Lung (tissue), 12 donors: ENCODE measurements around the gene RCBTB2. TPM values are rescaled to one million over a fixed set of nuclear protein-coding genes. Genes with fewer than 3 reads are reported as not detected.
A peak's percentile ranks its signal among the peaks of the same experiment; 100 is the strongest.
"Not testable (repeated sequence)": the region's sequence is repeated elsewhere in the genome, so short reads cannot be mapped to it uniquely, and the experiment has no call there.

ENCODE experiments used
- ATAC-seq: fragments of 200-7000 bp; cut with Tn5 transposase; one replicate; pipeline ENCODE4 v1.9.1; 2020; ENCODE audit warnings: moderate number of reproducible peaks; ENCODE audit not compliant: insufficient read depth, low FRiP score
- DNase-seq, 3 donors: peaks; one replicate each; pipeline ENCODE4 v3.0.0-alpha.2; 2013 to 2017
- H3K27ac ChIP-seq, 2 donors: one replicate each; pipeline ENCODE4 v1.5.1; 2013; ENCODE audit warnings: mild to moderate bottlenecking in 2 of 2, moderate library complexity in 2 of 2, control low read depth in 1 of 2, inconsistent platforms in 1 of 2, low read depth in 1 of 2, low read length in 1 of 2
- H3K27me3 ChIP-seq, 3 donors: one replicate each; pipeline ENCODE4 v1.5.1; 2013; ENCODE audit warnings: low read length in 2 of 3; ENCODE audit not compliant: control insufficient read depth in 3 of 3, insufficient read depth in 3 of 3
- H3K36me3 ChIP-seq, 4 donors: one replicate each; pipeline ENCODE4 v1.5.1; 2013; ENCODE audit warnings: low read length in 4 of 4, mild to moderate bottlenecking in 1 of 4, moderate library complexity in 1 of 4; ENCODE audit not compliant: control insufficient read depth in 4 of 4, insufficient read depth in 4 of 4
- H3K4me1 ChIP-seq, 5 donors: one replicate each; pipeline ENCODE4 v1.5.1; 2013; ENCODE audit warnings: low read length in 5 of 5, mild to moderate bottlenecking in 2 of 5, moderate library complexity in 1 of 5; ENCODE audit not compliant: control insufficient read depth in 5 of 5, insufficient read depth in 5 of 5
- H3K4me3 ChIP-seq: one replicate; pipeline ENCODE4 v1.5.1; 2013; ENCODE audit warnings: mild to moderate bottlenecking, control low read depth, moderate library complexity
- H3K9ac ChIP-seq, 2 donors: one replicate each; pipeline ENCODE4 v1.5.1; 2013; ENCODE audit warnings: low read length in 2 of 2, control low read depth in 1 of 2; ENCODE audit not compliant: insufficient read depth in 1 of 2
- H3K9me3 ChIP-seq, 4 donors: one replicate each; pipeline ENCODE4 v1.5.1; 2013; ENCODE audit warnings: low read length in 3 of 4, mild to moderate bottlenecking in 1 of 4, moderate library complexity in 1 of 4; ENCODE audit not compliant: control insufficient read depth in 4 of 4, insufficient read depth in 3 of 4
- CTCF ChIP-seq: IDR thresholded peaks from 2 replicates; pipeline ENCODE4 v1.5.1; 2012; ENCODE audit warnings: mild to moderate bottlenecking; ENCODE audit errors: control extremely low read depth, extremely low read depth
- WGBS, 2 donors: extraction: QIAGEN DNeasy Blood & Tissue Kit; methylation state at CpG; one replicate each; pipeline ENCODE4 v1.1.7; 2013; 5-methylcytosine and 5-hydroxymethylcytosine counted together
- polyA plus RNA-seq, 2 donors: library from polyadenylated mRNA; stranded (reverse); fragments of 200-250 nt; gene quantifications; one replicate each; pipeline ENCODE4 v1.2.1, GENCODE V29; 2013
- total RNA-seq, 2 donors: library from RNA; depleted of rRNA in 1 of 2; stranded (reverse); fragments of >200 nt in 1 of 2; gene quantifications; one replicate each; pipeline ENCODE4 v1.2.1, GENCODE V29; 2014 to 2021
- donor health status: control.
- donor health status: control.
- donor health status: Bipolar disorder and iron deficiency.
- donor health status: healthy.
- donor health status: DM: yes; HTN: yes; CAD: no.

The RCBTB2 gene
- total and polyA plus RNA-seq, 4 donors: 8.5 to 18.4 (median 12.1) TPM

- WGBS, 2 donors: 46 to 49% methylated on average over 8 of the region's 8 CpGs
Observed at GRCh38 chr13:48580185-48580803, 47.4 kb upstream of the RCBTB2 start.

GRCh38 chr13:48579919-48580180, 47.0 kb upstream of the RCBTB2 start:
- not testable (repeated sequence) for H3K9ac ChIP-seq, H3K27me3 ChIP-seq, H3K4me1 ChIP-seq, ATAC-seq, DNase-seq, H3K27ac ChIP-seq, H3K4me3 ChIP-seq, H3K36me3 ChIP-seq, H3K9me3 ChIP-seq
- 94 to 98% methylated on average over 1 of the region's 1 CpG for WGBS, 2 donors

More at GRCh38 chr13:48580185-48580803, 47.4 kb upstream of the RCBTB2 start:
- no peaks in the 10 kb centered on the region for H3K36me3 ChIP-seq
- ATAC-seq (peak; percentile 62), DNase-seq (peak; percentile 77 to 85 (median 83))
- H3K27me3 ChIP-seq: no peaks in the 10 kb centered on the region
- TF ChIP-seq CTCF: peak; percentile 71
- no peak overlapping the region for H3K9ac ChIP-seq
- H3K4me3 ChIP-seq: no peak overlapping the region
- H3K4me1 ChIP-seq: peaks cover under 1 to 5% (median 3%) of the 10 kb centered on the region in 5 donors
- H3K27ac ChIP-seq: no peak overlapping the region
- no peaks in the 10 kb centered on the region for H3K9me3 ChIP-seq

GRCh38 chr13:48579165-48579918, 46.5 kb upstream of the RCBTB2 start:
- ATAC-seq: peak; percentile 46
- TF ChIP-seq CTCF: no peak
- Histone ChIP-seq H3K9ac (no peak overlapping the region), H3K27ac (peak overlapping the region in 1 of 2 donors; percentile 46), H3K9me3 (no peaks in the 10 kb centered on the region), H3K27me3 (no peaks in the 10 kb centered on the region), H3K36me3 (no peaks in the 10 kb centered on the region), H3K4me1 (peaks cover 0 to 3% (median 0%) of the 10 kb centered on the region in 5 donors), H3K4me3 (no peak overlapping the region)
- WGBS, 2 donors: 47 to 60% methylated on average over 7 of the region's 7 CpGs
- DNase-seq: no peak

- TF ChIP-seq CTCF: no peak
- Histone ChIP-seq H3K9me3 (no peaks in the 10 kb centered on the region), H3K36me3 (no peaks in the 10 kb centered on the region), H3K4me1 (peaks cover 0 to 5% (median 0%) of the 10 kb centered on the region in 5 donors), H3K4me3 (no peak overlapping the region), H3K27me3 (no peaks in the 10 kb centered on the region), H3K27ac (peak overlapping the region in 1 of 2 donors; percentile 46), H3K9ac (no peak overlapping the region)
- 76 to 80% methylated on average over 3 of the region's 3 CpGs for WGBS, 2 donors
- no peak for ATAC-seq
- no peak for DNase-seq
Observed at GRCh38 chr13:48578516-48579164, 45.8 kb upstream of the RCBTB2 start.
